ENCODE data around the gene STON1.

DNA sequence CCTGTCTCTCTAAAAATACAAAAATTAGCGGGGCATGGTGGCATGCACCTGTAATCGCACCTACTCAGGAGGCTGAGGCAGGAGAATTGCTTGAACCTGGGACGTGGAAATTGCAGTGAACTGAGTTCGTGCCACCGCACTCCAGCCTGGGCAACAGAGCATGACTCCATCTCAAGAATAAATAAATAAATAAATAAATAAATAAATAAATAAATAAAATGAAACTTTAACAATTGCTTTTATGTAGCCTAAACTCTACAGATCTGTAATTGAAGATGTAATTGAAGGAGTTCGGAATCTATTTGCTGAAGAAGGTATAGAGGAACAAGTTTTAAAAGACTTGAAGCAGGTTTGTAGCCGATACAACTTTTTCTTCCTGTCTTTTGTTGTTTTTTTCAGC, 90.7 kb downstream of the STON1 start:
- TF ChIP-seq GATA2 (IDR thresholded peaks at IDR 0.05; ENCODE audit: insufficient read depth, insufficient read length, low read depth, low read length) (no peak), MYC (IDR thresholded peaks at IDR 0.05; ENCODE audit: low read depth, low read length) (no peak), JUN (IDR thresholded peaks at IDR 0.05; ENCODE audit: borderline replicate concordance, insufficient read depth, insufficient read length, low read depth) (no peak), POLR2AphosphoS5 (IDR thresholded peaks at IDR 0.05; ENCODE audit: insufficient read depth, low read depth, low read length) (no peak)
- TF ChIP-seq, protein P1, sequence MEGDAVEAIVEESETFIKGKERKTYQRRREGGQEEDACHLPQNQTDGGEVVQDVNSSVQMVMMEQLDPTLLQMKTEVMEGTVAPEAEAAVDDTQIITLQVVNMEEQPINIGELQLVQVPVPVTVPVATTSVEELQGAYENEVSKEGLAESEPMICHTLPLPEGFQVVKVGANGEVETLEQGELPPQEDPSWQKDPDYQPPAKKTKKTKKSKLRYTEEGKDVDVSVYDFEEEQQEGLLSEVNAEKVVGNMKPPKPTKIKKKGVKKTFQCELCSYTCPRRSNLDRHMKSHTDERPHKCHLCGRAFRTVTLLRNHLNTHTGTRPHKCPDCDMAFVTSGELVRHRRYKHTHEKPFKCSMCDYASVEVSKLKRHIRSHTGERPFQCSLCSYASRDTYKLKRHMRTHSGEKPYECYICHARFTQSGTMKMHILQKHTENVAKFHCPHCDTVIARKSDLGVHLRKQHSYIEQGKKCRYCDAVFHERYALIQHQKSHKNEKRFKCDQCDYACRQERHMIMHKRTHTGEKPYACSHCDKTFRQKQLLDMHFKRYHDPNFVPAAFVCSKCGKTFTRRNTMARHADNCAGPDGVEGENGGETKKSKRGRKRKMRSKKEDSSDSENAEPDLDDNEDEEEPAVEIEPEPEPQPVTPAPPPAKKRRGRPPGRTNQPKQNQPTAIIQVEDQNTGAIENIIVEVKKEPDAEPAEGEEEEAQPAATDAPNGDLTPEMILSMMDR (IDR thresholded peaks at IDR 0.05; ENCODE audit: extremely low read depth in 1 of 2, insufficient read depth in 1 of 2, low read depth in 1 of 2, low read length in 2 of 2) = no peak

All from endothelial cell of umbilical vein (primary cell).